Activated CD8-positive, alpha-beta memory T cell treated with anti-CD3 and anti-CD28 coated beads, Interleukin-2, amount 10 ng/mL, durations not matched to agents 7 days and 5 days (primary cell): ENCODE measurements around the gene ATXN1. TPM values are rescaled to one million over a fixed set of nuclear protein-coding genes. Genes with fewer than 3 reads are reported as not detected.
A peak's percentile ranks its signal among the peaks of the same experiment; 100 is the strongest.

Experiments
- ATAC-seq: fragments of 150-1000 bp; cut with Tn5 transposase; one replicate; pipeline ENCODE4 v1.10.0; 2021; ENCODE audit warnings: moderate library complexity
- CTCF ChIA-PET: fragments of 350-600 bp; sonication (Branson Sonifier 250); formaldehyde crosslinking; loops from one replicate; lab custom pipeline; 2021; ENCODE audit warnings: antibody characterized with exemption; lab: Charles Lee
- DNase-seq: peaks from one replicate; pipeline ENCODE4 v3.0.0-alpha.2; 2020
- H3K27ac Mint-ChIP-seq: one replicate; pipeline ENCODE4 v1.8.0; 2021; ENCODE audit warnings: mild to moderate bottlenecking, mixed read lengths
- H3K27me3 Mint-ChIP-seq: one replicate; pipeline ENCODE4 v1.8.0; 2021; ENCODE audit warnings: mixed read lengths
- H3K36me3 Mint-ChIP-seq: one replicate; pipeline ENCODE4 v1.8.0; 2021; ENCODE audit warnings: mild to moderate bottlenecking, mixed read lengths
- H3K4me1 Mint-ChIP-seq: one replicate; pipeline ENCODE4 v1.8.0; 2021; ENCODE audit warnings: mixed read lengths
- H3K4me3 Mint-ChIP-seq: one replicate; pipeline ENCODE4 v1.8.0; 2021; ENCODE audit warnings: mild to moderate bottlenecking, moderate library complexity, mixed read lengths
- H3K9me3 Mint-ChIP-seq: one replicate; pipeline ENCODE4 v1.8.0; 2022; ENCODE audit warnings: low read depth, mixed read lengths
- total RNA-seq, 2 experiments: library from RNA; stranded (reverse); gene quantifications; one replicate each; pipeline ENCODE4 v1.2.3, GENCODE V29; 2021

Gene ATXN1
- total RNA-seq, 2 experiments from 2014 or later, result 84.6 to 117 TPM

DNA sequence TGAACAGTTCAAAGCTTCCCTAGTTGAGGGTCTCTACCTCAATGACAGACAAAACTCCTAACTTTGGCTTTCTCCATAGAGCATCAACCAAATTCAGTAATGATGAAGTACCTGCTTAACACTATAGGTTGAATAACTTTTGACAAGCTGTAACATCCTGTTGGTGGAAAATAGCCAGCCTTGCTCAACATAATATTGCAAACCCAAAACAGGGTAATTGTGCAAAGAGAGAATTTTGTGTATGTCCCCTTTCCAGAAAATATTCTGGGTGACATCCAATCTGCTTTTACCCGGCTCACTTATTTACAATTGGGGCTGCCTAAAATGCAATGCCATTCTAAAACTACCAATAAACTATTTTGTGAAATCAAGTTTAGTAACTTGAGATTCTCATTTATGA lies 72.8 kb downstream of the ATXN1 start:
- no peak for ATAC-seq
- CTCF ChIA-PET, result interaction anchor here (1.0 to 4.8 kb wide), 6 partner anchors 11 to 368 kb away, joined by 3 to 20 read pairs (median 6); partner anchors contain the start of gene ATXN1
- H3K27me3 Mint-ChIP-seq, result no peaks in the 10 kb centered on the region
- H3K4me3 Mint-ChIP-seq, result no peak overlapping the region
- H3K27ac Mint-ChIP-seq, result peak overlapping the region; percentile 86
- H3K9me3 Mint-ChIP-seq, result no peaks in the 10 kb centered on the region
- H3K4me1 Mint-ChIP-seq, result peaks cover 83% of the 10 kb centered on the region
- DNase-seq, result no peak
- H3K36me3 Mint-ChIP-seq, result peaks cover 24% of the 10 kb centered on the region

GRCh38 chr6:16687045-16687444 lies 74.2 kb downstream of the ATXN1 start:
- Mint-ChIP-seq H3K9me3 (no peaks in the 10 kb centered on the region), H3K4me3 (peak overlapping the region; percentile 66), H3K27me3 (no peaks in the 10 kb centered on the region), H3K4me1 (peaks cover 80% of the 10 kb centered on the region), H3K27ac (peak overlapping the region; percentile 86), H3K36me3 (peaks cover 33% of the 10 kb centered on the region)
- DNase-seq (no peak), ATAC-seq (peak; percentile 21)
- CTCF ChIA-PET, result interaction anchor here (1.7 to 4.8 kb wide), 3 partner anchors 12 to 75 kb away, joined by 7 to 20 read pairs (median 10); partner anchors contain the start of gene ATXN1

GRCh38 chr6:16684896-16685554 lies 76.2 kb downstream of the ATXN1 start:
- Mint-ChIP-seq H3K27ac (peak overlapping the region; percentile 54), H3K27me3 (no peaks in the 10 kb centered on the region), H3K9me3 (no peaks in the 10 kb centered on the region), H3K4me1 (peaks cover 65% of the 10 kb centered on the region), H3K36me3 (peaks cover 36% of the 10 kb centered on the region), H3K4me3 (no peak overlapping the region)
- DNase-seq, result peak; percentile 74
- CTCF ChIA-PET, result no interaction called here
- peak; percentile 50 for ATAC-seq

DNA sequence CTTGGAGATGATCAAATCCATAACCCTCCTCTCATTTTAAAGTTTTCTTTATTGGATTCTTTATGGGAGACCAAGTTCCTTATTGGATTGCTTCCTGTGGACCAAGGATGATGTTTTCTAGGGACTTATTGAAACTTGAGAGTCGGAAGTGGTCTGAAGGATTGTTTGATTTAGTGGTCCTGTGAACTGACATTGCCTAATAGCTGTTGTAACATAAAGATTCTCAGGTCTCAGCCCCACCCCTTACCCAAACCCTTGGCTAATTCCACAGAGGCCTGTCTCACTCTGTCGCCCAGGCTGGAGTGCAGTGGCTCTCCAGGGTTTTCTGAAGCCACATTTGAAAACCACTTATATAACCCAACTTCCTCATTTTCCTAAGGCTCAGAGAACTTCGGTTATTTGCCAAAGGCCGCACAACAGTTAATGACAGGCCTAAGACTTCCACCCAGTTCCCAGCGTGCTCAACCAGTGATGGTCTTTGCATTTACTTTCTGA lies 77.0 kb downstream of the ATXN1 start:
- Mint-ChIP-seq H3K4me1 (peaks cover 62% of the 10 kb centered on the region), H3K4me3 (no peak overlapping the region), H3K27ac (no peak overlapping the region), H3K36me3 (peaks cover 36% of the 10 kb centered on the region), H3K9me3 (no peaks in the 10 kb centered on the region), H3K27me3 (no peaks in the 10 kb centered on the region)
- CTCF ChIA-PET, result interaction anchor here (0.6 kb wide), 1 partner anchor 29 kb away, joined by 3 read pairs; no protein-coding TSS in a partner anchor
- DNase-seq (no peak), ATAC-seq (no peak)

DNA sequence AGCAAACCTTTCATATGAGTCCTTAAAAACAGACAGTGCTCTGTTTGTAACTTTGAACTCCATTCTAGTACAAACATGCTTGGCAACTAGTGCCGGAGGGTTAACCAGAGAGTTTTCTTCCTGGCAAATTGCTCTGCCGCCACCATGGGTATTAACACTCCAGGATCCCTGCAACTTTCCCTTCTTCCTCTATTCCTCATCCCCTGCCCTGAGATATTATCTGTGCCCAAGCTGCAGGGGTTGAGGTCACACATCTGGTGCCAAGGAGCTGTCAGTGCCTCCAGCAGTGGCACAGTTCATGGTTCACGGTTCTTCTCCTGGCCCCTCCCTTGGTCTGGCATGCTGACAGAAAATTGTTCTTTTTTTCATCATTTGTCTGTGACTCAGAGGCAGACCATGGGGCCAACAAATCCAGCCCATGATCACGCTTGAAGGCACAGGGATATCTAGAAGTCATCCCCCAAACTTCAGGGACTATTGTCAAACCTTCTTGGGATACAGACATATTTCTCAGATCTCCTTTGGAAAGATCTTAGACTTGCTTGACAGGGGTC lies 77.5 kb downstream of the ATXN1 start:
- CTCF ChIA-PET, result interaction anchor here (0.6 to 1.2 kb wide), 2 partner anchors 28 to 173 kb away, joined by 3 to 4 read pairs; no protein-coding TSS in a partner anchor
- no peaks in the 10 kb centered on the region for H3K27me3 Mint-ChIP-seq
- peaks cover 38% of the 10 kb centered on the region for H3K36me3 Mint-ChIP-seq
- no peak for ATAC-seq
- no peaks in the 10 kb centered on the region for H3K9me3 Mint-ChIP-seq
- no peak overlapping the region for H3K4me3 Mint-ChIP-seq
- DNase-seq, result no peak
- peaks cover 56% of the 10 kb centered on the region for H3K4me1 Mint-ChIP-seq
- no peak overlapping the region for H3K27ac Mint-ChIP-seq

DNA sequence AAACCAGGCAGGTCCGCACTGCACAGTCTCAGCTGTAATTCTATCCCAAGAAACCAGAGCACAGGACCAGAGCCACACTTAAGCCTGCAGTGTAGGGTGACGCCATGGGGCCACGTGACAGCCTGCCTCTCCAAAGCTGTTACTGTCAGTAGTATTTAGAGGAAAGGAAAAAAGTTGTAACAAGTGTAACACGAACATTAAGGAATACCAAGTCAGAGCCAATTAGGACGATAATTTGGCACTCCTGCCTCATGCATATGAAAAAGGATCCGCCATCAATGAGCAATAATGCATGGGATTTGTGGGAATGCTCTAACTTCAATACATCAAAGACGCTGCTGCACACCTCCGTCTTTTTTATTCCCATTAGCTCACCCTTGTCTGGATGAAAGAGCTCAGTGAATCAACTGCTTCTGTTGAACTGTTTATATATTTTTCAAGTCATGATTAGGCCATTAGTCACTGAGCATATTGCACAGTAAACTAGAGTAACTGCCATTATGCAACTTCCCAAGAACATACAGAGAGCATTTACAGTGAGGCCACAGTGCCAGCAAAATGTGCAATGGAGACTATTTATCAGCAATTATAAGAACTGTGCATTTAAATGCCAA lies 79.9 kb downstream of the ATXN1 start:
- Mint-ChIP-seq H3K27me3 (no peaks in the 10 kb centered on the region), H3K4me3 (no peak overlapping the region), H3K36me3 (peaks cover 40% of the 10 kb centered on the region), H3K9me3 (no peaks in the 10 kb centered on the region), H3K4me1 (peaks cover 44% of the 10 kb centered on the region), H3K27ac (no peak overlapping the region)
- ATAC-seq (no peak), DNase-seq (no peak)
- CTCF ChIA-PET, result interaction anchor here (0.6 to 0.8 kb wide), 2 partner anchors 11 to 165 kb away, joined by 3 read pairs; no protein-coding TSS in a partner anchor

- CTCF ChIA-PET, result no interaction called here
- H3K27ac Mint-ChIP-seq, result no peak overlapping the region
- no peak for DNase-seq
- H3K9me3 Mint-ChIP-seq, result no peaks in the 10 kb centered on the region
- H3K27me3 Mint-ChIP-seq, result no peaks in the 10 kb centered on the region
- ATAC-seq, result no peak
- H3K36me3 Mint-ChIP-seq, result peaks cover 42% of the 10 kb centered on the region
- H3K4me3 Mint-ChIP-seq, result no peak overlapping the region
- H3K4me1 Mint-ChIP-seq, result peaks cover 42% of the 10 kb centered on the region
Observed at GRCh38 chr6:16679050-16679449, 82.2 kb downstream of the ATXN1 start.

GRCh38 chr6:16677458-16677857 lies 83.8 kb downstream of the ATXN1 start:
- Mint-ChIP-seq H3K4me3 (no peak overlapping the region), H3K27me3 (no peaks in the 10 kb centered on the region), H3K4me1 (peaks cover 39% of the 10 kb centered on the region), H3K27ac (no peak overlapping the region), H3K36me3 (peaks cover 29% of the 10 kb centered on the region), H3K9me3 (no peaks in the 10 kb centered on the region)
- CTCF ChIA-PET, result no interaction called here
- no peak for DNase-seq
- no peak for ATAC-seq

DNA sequence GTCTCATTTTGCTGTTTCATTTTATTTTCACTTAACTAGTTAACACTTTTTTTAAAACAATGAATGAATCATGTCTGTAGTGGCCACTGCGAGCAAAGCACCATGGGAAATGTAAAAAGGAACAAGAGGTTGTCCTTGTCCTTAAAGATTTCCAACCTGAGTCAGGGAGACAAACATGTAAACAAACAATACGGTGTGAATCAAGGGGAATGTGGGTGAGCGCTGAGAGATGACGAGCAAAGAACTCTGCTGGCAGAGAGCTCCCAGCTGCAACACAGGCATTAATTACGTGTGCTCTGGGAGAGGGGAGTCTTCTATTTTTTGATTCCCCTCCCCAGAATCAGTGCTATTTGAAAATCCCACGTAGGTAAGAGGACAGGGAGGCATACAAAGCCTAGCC lies 84.3 kb downstream of the ATXN1 start:
- CTCF ChIA-PET, result no interaction called here
- DNase-seq, result no peak
- peaks cover 44% of the 10 kb centered on the region for H3K4me1 Mint-ChIP-seq
- peaks cover 30% of the 10 kb centered on the region for H3K36me3 Mint-ChIP-seq
- H3K27ac Mint-ChIP-seq, result peak overlapping the region; percentile 69
- no peaks in the 10 kb centered on the region for H3K9me3 Mint-ChIP-seq
- ATAC-seq, result peak; percentile 21
- H3K27me3 Mint-ChIP-seq, result no peaks in the 10 kb centered on the region
- H3K4me3 Mint-ChIP-seq, result peak overlapping the region; percentile 3

DNA sequence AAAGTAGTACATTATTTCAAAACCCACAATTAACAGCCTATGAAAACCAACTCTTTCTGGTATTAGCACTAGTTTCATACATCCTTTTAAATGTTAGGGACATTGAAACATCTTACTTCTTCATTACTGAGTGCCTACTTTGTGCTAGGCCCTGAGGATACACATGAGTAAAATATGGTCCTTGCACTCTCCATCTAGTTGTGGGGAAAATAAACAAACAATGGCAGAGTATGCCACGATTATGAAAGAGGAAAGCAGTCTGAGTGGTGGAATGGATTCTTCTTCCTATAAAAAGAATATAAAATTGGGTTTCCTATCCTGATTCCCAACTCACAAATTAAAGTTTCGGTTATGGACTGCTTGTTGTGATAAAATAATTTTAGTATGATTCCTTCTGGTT lies 84.9 kb downstream of the ATXN1 start:
- peaks cover 46% of the 10 kb centered on the region for H3K4me1 Mint-ChIP-seq
- no peak overlapping the region for H3K4me3 Mint-ChIP-seq
- peak overlapping the region; percentile 69 for H3K27ac Mint-ChIP-seq
- H3K9me3 Mint-ChIP-seq, result no peaks in the 10 kb centered on the region
- no peak for ATAC-seq
- CTCF ChIA-PET, result no interaction called here
- no peak for DNase-seq
- no peaks in the 10 kb centered on the region for H3K27me3 Mint-ChIP-seq
- peaks cover 24% of the 10 kb centered on the region for H3K36me3 Mint-ChIP-seq

DNA sequence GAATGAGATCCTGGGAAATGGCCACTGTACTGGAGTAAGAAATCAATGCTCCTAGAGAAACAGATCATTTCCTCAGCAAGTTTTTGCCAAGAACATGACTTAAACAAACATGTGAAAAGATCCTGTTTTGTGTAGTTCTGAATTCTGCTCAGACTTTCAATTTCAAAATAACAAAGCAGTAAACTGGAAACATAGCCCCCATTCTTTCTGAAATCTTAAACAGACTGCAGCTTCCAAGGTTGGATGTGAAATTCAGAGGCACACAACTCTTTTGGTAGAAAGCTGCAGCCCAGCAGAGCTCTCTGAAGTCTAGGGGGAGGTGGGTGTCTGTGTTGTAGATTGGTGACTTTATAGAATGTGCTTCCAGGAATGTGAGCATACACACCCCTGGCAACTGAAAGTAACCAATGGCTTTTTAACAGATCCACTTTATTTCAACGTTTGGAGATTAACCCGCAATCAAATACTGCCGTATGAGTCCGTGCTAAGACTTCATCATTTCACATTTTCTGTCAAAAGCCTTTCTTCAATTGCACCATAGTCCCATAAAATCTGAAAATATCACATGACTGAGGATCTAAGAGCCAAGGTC lies 86.4 kb downstream of the ATXN1 start:
- peaks cover 19% of the 10 kb centered on the region for H3K36me3 Mint-ChIP-seq
- no peak overlapping the region for H3K4me3 Mint-ChIP-seq
- no peaks in the 10 kb centered on the region for H3K27me3 Mint-ChIP-seq
- no peaks in the 10 kb centered on the region for H3K9me3 Mint-ChIP-seq
- DNase-seq (no peak), ATAC-seq (no peak)
- H3K4me1 Mint-ChIP-seq, result peaks cover 59% of the 10 kb centered on the region
- CTCF ChIA-PET, result interaction anchor here (1.2 to 1.9 kb wide), 3 partner anchors 13 to 355 kb away, joined by 5 to 7 read pairs (median 6); no protein-coding TSS in a partner anchor
- H3K27ac Mint-ChIP-seq, result no peak overlapping the region

GRCh38 chr6:16673011-16673797 lies 88.1 kb downstream of the ATXN1 start:
- H3K4me1 Mint-ChIP-seq, result peaks cover 72% of the 10 kb centered on the region
- H3K27me3 Mint-ChIP-seq, result no peaks in the 10 kb centered on the region
- H3K9me3 Mint-ChIP-seq, result no peaks in the 10 kb centered on the region
- CTCF ChIA-PET, result interaction anchor here (1.2 to 1.9 kb wide), 3 partner anchors 14 to 353 kb away, joined by 5 to 7 read pairs (median 6); no protein-coding TSS in a partner anchor
- no peak overlapping the region for H3K4me3 Mint-ChIP-seq
- peaks cover 16% of the 10 kb centered on the region for H3K36me3 Mint-ChIP-seq
- no peak overlapping the region for H3K27ac Mint-ChIP-seq
- no peak for ATAC-seq
- DNase-seq, result no peak
